NCI-H524 (cell line): ENCODE measurements around the gene USH2A.
"Not testable (repeated sequence)": the region's sequence is repeated elsewhere in the genome, so short reads cannot be mapped to it uniquely, and the experiment has no call there.

Source experiments
- DNase-seq, 2 experiments: peaks; one replicate each; lab custom pipeline; 2025; lab: John Stamatoyannopoulos, UW

The USH2A gene

DNA sequence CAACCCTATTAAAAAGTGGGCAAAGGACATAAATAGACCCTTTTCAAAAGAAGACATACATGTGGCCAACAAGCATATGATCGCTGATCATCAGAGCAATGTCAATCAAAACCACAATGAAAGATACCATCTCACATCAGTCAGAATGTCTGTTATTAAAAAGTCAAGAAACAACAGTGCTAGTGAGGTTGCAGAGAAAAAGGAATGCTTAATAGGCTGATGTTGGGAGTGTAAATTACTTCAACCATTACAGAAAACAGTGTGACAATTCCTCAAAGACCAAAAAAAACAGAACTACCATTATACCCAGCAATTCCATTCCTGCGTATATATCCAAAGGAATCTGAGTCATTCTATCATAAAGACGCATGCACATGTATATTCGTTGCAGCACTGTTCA lies 13.2 kb downstream of the USH2A start:
- DNase-seq = no peak

DNA sequence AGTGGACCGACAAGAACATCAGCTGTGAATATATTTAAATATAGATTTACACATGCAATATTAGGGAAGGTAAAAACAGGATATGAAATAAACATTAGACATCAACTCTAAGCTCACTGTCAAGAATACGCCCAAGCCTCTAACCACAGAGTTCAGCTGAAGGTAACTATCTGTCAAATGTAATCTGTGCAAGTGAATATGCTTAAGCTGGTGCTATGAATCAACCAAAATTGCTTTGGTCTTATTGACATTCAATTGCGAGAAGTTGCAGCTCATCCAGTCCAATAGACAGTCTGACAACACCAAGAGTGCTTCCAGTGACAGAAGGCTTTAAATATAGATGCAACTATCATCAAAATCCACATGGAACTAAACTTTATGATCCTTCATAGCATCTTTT lies 32.3 kb downstream of the USH2A start:
- DNase-seq = no peak

DNA sequence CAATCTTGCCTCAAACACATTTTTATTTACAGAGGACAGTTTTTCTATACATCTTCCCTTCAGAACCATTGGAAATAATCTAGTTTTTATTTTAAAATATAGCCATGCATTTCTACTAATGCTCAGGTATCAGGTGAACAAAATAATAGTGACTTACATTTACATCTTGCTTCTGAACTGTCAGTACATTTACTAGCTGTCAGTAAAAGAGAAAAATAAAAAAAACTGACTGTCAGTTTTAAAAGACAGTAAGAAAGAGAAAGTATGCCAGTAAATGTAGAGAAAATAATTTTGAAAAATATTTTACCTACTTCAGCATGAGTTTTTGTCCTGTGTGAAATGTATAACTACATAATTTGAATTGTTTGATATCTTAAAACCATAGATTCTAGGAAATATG lies 33.5 kb downstream of the USH2A start:
- no peak for DNase-seq

DNA sequence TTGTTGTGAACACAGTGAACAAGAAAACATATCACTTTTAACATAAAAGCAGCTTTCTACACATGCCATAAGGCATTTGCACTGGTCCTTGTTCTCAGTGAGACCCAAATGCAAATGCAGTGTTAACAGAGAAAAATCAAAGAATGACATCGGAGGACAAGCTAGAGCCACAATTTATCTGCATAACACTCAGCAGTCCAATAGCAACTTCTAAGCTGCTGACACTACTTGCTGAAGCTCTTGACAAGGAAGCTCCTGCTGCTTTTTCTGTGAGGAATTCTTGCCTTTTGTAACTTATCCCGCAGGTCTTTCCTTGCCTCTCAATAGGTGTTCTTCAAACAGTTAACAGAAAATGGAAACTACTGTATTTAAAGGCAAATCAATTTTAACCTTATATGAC lies 34.7 kb downstream of the USH2A start:
- no peak for DNase-seq

DNA sequence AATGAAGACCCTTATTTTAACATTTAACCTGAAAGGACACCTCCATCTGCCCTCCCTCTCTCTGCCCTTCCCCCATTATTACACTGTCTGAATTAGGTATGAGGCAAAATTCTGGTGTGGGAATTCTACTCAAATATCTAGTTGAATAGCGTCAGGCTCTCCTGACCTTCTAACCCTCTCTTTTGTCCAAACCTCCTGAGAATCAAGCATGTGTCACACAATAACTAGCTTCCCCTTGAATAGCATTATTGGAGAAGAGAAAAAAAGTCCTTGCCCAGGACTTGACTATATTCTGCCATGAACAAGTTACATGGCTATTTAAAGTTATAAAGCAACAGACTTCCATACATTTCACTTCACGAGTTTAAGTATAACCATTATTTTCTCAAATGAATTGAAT lies 35.5 kb downstream of the USH2A start:
- no peak for DNase-seq

DNA sequence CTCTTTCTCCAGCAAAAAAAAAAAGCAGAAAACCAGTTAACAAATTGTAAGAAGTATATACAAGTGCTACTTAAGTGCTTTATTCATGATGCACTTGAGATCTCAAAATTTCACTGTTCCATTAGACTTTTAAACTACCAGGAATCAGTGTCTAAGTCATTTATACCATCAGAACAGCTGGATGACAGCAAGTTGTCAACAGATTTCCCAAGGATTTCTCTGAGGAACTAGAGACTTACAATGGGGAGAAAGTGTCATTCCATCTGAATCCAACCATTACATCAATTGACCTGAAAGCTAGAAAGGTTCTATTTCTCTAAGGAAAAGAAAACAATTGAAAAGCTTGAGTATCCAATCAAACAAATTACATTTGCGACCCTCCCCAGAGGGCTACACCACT lies 43.8 kb downstream of the USH2A start:
- peak; percentile 47 to 79 for DNase-seq

DNA sequence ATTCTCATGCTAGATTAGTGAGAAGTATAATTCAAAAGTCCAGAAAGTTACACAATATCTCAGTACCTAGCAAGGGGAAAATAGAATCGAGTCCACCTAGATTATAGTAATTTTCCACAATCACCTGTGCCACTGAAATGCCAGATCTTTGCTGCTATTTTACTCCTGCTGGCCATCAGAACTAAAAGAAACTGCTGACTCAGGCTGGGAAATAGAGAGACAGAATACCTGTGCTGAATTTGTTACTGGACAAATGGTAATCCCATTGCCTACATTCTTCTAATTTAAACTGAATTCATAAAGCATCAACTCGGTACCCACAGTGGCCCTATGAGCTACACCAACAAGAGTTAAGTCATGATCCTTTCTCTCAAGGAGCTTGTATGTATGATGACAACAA lies 55.0 kb downstream of the USH2A start:
- no peak for DNase-seq

DNA sequence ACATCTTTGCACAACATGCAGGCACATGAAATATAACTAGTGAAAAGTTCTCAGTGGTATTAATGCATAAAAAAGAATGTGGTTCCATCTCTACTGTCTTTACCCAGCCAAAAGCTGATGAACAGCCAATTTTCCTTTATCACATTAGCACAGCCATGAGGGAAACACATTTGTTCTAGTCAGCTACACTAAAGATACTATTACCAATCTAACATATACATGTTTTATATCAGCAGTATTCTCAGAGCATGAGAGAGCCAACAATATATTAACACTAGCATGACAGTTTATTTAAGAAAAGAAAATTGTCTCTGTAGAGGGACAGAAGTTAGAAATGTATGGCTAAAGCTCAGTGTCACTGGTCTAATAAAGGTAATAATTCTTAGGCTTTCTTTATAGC lies 56.3 kb downstream of the USH2A start:
- no peak for DNase-seq

DNA sequence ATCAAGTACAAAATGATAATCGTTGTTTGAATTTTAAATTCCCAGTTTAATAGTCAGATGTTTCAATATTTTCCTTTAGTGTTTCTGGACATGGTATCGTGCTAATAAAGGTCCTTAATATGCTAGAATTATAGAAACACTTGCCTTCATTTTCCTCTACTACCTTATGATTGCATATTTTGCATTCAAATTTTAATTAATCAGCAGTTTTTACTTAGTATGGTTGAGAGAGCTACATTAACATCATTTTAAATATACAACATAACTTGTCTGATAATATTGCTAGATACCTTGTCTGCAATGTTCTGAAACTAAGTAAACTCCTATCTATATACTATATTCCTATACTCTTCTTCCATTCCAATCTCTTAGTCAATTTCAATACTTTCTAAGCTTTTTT lies 66.3 kb downstream of the USH2A start:
- no peak for DNase-seq

DNA sequence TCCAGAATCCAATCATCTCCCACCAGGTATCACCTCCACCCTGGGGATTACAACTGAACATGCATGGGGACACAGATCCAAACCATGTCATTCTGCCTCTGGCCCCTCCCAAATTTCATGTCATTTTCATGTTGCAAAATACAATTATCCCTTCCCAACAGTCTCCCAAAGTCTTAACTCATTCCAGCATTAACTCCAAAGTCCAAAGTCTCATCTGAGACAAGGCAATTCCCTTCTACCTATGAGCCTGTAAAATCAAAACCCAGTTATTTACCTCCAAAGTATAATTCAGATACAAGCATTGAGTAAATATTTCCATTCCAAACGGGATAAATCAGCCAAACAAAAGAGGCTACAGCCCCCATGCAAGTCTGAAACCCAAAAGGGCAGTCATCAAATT lies 73.1 kb downstream of the USH2A start:
- no peak for DNase-seq

DNA sequence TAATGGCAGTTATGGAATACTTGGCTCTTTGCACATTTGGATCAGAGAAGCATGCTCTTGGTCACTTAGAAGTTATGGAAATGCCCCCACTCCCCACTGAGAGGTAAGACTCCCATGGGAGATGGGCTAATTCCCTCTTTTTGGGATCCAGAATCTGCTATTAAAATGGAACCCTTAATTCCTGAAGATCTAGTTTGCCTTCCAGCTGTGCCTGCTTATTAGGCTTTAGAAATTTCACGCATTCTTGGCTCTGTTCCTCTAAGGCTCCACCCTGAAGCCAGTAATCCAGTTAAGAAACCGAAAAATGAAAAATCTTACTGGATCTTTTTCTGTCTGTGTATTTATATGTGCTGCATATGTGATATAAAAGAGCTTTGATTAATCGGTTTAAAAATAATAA lies 76.7 kb downstream of the USH2A start:
- DNase-seq = peak in 1 of 2 experiments; percentile 3

DNA sequence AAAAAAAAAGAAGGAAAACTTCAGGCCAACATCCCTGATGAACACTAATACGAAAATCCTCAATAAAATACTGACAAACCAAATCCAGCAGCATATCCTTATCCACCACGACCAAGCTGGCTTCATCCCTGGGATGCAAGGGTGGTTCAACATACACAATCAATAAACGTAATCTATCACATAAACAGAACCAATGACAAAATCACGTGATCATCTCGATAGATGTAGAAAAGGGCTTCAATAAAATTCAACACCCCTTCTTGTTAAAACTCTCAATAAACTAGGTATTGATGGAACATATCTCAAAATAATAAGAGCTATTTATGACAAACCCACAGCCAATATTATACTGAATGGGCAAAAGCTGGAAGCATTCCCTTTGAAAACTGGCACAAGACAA lies 82.7 kb downstream of the USH2A start:
- DNase-seq = not testable (repeated sequence)

DNA sequence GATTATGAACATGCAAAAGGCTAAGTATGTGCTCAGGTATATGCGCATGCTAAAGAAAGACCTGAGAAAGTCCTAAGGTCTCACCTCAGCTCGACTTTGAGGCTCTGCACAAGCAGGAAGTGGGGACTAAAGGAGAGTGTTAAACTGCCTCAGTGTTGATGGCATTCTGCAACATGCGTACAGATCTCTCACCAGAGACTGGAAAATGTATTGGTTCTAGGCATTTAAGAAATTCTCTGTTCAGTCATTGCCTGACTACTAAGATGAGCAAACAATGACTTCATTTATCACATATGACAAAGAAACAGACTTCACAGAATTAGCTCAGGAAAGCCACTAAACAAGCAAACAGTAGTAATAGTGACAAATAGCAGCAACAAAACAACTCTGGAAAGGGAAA lies 90.8 kb downstream of the USH2A start:
- no peak for DNase-seq

DNA sequence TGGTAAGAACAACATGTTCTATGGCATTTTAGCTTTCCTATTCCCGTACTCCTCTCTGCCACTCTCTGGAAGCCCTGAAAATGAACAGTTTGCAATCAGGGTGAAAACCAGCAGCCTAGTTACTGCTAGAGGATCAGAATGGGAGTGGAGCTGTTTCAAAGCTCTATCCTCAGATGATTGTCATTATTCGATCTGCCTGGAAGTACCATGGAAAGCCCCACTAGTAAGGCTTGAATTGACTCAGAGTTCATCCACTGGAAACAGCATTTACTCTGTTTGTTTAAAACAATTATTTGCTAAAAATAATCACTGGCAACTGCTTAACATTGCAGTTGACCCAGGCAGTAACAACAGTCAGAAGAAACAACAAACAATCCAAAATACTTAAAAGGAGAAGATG lies 91.2 kb downstream of the USH2A start:
- DNase-seq = no peak

DNA sequence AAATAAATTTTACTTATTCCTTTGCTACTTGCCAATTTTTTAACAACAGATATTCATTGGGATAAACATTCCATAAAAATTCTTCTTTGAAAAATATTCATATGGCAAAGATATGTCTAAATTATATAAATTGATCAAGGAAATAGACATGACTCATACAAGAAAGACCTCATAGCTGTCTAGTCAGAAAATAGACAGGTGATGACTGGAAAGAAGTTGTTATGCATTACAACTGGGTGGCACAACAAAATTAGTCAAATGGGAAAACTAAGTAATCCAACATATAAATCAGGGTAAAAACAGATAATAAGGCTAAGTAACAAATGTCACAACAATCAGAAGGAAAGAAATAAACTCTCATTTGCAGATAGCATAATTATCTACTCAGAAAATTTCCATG lies 92.0 kb downstream of the USH2A start:
- DNase-seq = no peak

DNA sequence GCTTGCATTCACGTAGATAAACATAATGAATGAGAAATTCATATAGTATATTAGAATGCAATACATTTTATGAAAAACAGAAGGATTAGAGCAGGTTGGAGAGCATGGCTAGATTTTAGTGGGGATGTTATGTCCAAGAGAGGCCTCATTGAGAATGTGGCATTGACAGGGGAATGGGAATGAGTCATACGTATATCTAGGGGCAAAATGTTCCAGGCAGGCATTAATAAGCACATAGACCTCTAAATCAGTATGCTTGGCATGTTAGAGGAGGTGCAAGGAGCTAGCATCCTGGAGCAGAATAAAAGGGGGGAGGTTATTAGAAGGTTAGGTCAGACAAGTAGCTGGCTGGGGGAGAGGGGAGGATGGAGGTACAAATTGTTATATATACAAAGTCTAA lies 93.0 kb downstream of the USH2A start:
- no peak for DNase-seq

DNA sequence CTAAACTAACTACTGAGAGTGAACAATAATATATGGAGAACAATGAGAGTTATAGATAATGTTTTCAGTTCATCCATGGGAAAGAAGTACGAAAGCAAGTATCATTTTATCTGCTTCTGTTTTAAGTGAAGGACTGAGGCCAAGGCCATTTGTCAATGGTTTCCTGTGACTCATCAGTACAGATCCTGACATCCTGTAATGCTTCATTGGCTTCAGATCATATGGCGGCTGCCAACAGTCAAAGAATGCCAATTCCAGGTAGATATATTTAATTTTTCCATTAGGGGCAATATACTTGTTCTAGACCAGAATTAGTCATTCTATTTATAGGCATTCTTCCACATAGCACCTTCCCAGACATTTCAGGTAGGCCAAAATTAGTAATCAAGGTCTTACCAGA lies 97.3 kb downstream of the USH2A start:
- no peak for DNase-seq

DNA sequence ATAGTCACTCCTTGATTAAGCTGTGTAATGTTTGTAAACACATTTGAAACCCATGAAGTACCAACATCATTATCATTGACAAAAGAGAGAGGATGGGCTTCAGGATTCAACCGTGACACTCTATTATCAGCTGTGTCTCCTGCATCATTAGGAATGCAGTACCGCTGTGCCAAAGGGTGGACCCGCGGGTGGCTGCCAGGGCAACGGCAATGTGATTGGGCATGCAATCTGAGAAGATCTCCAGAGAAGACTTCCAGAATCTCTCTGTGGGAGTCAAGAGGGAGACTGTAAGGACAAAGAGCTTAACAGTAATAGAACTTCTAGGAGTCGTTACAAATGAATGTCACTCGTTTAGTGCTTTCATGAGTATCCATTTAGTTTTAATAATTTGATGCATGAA lies 97.9 kb downstream of the USH2A start:
- DNase-seq = no peak

DNA sequence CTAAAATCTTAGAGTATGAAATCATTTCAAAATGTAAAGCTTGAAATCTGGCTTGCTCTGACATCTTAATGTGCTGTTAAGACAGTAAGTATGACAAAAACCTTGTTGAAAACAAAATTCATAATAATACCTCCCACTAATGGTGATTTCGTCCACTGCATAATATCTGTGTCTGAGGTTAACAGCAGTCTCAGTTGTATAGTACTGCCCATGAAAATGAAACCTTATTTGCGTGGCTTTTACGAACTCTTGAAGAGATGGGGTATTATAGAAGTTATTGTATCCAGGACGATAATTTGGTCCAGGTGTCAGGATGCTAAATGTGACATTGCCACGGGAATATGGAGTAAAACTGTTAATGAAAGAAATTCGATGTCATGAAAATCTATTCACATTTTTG lies 99.9 kb downstream of the USH2A start:
- no peak for DNase-seq

DNA sequence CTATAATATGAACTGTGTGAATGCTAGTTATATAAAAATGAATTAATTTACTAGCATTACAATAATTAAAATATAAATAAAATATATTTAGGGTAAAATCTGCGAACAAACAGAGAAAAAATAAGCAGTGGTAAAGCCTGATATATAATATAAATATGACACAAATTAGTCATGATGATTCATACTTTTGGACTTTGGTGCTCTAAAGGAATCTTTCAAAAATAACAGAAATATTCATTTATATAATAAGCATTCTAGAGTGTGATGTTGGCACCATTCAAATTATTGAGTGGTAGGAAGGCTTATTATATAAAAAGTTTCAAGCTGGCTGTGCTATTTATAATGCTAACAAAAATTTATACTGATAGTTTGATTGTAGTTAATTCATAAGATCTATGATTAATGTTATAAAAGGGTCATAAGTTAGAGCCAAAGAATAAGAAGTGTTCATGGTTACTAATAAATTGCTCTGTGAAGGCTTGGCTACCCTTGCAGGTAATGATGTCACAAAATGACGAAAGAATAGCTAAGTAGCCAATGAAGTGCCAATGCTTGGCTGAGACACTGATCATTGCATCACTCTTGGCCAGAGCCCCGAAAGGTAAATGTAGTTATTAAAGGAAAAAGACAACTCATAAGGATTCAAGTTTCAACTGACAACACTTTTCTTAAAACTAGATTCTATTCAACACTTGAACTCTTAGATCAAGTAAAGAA lies 108.7 kb downstream of the USH2A start:
- DNase-seq = no peak

DNA sequence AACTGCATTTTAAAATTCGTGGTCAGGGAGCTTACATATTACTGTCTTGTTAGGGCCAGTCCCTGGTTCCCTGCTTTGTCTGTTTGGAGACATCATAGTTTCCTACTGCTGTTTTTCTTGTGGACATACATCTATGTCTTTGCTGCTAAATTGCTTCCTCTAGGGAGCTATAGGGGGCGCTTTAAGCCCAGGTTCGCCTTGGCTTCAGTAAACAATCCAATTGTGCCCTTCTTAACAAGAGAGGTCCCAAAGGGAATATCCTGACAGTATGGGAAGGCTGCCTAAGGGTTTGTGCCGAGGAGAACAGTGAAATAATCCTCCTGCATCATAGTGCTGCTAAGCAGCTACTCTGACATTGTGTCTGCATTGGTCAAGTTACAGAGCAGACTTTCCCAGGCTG lies 112.5 kb downstream of the USH2A start:
- peak; percentile 82 to 94 for DNase-seq

DNA sequence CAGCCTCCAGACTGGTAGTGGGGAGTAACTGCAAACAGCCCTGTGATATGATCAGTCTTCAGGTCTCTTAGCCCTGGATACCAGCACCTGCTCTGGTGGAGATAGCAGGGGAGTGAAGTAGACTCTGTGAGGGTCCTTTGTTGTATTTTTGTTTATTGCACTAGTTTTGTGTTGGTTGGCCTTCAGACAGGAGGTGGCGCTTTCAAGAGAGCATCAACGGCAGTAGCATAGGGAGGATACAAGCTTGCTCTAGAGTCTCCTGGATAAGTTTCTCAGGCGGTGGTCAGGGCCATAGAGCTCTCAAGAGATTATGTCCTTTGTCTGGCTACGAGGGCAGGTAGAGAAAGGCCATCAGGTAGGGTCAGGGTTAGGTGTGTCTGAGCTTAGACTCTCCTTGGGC lies 116.4 kb downstream of the USH2A start:
- no peak for DNase-seq

DNA sequence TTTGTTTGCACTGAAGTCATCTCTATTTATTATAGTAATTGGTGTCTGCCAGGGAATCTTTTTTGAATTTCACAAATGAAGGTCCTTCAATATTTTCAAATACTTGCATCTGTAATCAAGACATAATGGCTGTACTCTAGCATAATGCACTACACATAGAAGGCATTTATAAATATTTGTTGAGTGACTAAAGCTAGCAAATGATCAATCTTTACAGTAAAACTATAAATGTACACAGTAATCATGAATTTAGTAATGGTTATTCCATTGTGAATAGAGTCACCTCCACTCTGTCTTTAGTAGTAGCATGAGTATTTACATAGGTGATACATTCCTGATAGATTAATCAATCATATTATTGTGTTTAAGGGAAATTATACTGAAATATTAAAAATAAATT lies 119.6 kb downstream of the USH2A start:
- DNase-seq = no peak

DNA sequence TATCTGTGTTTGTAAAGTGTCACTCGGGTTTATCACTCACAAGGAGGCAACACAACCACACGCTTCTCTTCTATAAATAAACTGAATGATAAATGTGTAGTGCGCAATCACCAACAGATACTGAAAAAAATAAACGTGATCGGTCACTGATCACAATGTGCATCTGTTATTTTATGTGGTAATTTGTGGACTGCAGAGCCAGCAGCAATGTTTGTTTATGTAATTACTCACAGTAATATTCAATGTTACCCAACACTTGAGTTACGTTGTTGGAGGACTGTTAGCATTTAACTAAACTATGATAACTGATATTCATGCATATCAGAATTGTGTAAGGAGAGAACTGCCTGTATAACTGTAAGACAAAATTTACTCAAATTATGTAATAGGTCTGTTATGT lies 129.6 kb downstream of the USH2A start:
- no peak for DNase-seq

DNA sequence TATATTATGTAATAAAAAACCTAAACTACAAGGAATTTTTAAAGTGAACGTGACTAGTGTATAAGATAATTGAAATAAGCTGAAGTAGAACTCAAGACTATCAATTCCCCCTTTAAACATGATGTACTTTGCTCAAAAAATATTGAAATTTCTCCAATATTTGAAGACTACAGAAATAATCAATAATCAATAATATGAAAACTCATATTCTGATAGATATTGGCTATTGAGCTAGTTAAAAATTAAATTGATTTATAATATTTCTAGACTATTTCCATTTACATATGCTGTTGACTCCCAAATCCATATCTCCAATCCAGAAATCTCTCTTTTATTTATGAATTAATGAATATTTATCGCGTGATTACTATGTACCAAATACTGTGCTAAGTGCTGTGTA lies 133.2 kb downstream of the USH2A start:
- DNase-seq = no peak
